GM10248 (cell line): ENCODE results near the gene PCSK5.
"Not testable (repeated sequence)": the region's sequence is repeated elsewhere in the genome, so short reads cannot be mapped to it uniquely, and the experiment has no call there.

Experiments
- CTCF ChIA-PET: fragments of 300-600 bp; sonication (Branson Sonifier 250); formaldehyde crosslinking; extraction: SDS; loops from one replicate; lab custom pipeline; 2021; ENCODE audit warnings: antibody characterized with exemption; lab: Yijun Ruan, JAX
- POLR2A ChIA-PET: fragments of 350-650 bp; sonication (Branson Sonifier 250); formaldehyde crosslinking; extraction: SDS; loops from one replicate; lab custom pipeline; 2020; ENCODE audit warnings: antibody characterized with exemption; lab: Yijun Ruan, JAX
- DNase-seq: peaks from one replicate; pipeline ENCODE4 v3.0.0; 2012; ENCODE audit errors: extremely low spot score
- TF ChIP-seq, protein P1 (sequence below): IDR thresholded peaks from 2 replicates; pipeline ENCODE4 v1.5.1; 2012; ENCODE audit warnings: mild to moderate bottlenecking, low read depth; ENCODE audit errors: extremely low read depth, missing control alignments, control extremely low read depth

The PCSK5 gene

DNA sequence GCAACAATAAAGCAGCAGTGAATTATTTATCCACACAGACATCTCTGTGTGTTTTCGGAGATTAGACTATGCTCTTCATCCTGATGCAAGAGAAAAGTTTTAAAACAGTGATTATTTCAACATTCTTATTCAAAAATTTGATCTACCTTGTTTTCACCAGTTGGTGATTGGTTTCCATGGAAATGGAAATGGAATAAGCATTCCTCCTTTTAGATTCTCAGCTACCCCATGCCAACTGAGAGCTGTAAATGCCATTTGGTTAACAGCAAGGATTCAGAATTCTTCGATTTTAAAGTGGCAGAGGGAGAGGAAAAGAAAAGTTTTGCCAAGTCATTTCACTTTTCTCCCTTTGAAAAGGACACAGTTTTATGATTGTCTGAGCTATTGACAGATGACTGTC, 154.7 kb downstream of the PCSK5 start:
- CTCF ChIA-PET: interaction anchor here (1.1 kb wide), 1 partner anchor 10 kb away, joined by 3 read pairs; no protein-coding TSS in a partner anchor
- DNase-seq: no peak
- POLR2A ChIA-PET: no interaction called here
- TF ChIP-seq, protein P1, sequence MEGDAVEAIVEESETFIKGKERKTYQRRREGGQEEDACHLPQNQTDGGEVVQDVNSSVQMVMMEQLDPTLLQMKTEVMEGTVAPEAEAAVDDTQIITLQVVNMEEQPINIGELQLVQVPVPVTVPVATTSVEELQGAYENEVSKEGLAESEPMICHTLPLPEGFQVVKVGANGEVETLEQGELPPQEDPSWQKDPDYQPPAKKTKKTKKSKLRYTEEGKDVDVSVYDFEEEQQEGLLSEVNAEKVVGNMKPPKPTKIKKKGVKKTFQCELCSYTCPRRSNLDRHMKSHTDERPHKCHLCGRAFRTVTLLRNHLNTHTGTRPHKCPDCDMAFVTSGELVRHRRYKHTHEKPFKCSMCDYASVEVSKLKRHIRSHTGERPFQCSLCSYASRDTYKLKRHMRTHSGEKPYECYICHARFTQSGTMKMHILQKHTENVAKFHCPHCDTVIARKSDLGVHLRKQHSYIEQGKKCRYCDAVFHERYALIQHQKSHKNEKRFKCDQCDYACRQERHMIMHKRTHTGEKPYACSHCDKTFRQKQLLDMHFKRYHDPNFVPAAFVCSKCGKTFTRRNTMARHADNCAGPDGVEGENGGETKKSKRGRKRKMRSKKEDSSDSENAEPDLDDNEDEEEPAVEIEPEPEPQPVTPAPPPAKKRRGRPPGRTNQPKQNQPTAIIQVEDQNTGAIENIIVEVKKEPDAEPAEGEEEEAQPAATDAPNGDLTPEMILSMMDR: no peak

DNA sequence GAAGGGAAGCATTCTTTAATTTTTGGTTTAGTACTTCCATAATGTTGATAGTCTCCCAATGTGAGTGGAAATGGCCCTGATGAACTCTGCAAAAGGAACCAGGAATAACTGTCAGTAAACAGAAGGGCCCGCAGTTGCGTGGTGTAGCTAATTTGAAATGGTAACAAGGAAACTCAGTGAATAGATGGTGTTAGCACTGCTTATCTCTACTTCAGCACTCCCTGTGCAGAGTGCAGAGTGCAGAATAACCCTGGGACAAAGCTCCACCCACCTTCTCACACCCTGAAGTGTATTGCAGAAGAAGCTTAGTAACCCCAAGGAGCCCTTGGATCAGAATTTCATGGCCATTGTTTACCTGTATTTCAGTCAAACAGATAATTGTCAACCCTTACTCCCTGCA, 158.9 kb downstream of the PCSK5 start:
- DNase-seq: no peak
- TF ChIP-seq, protein P1: no peak
- CTCF ChIA-PET: no interaction called here
- POLR2A ChIA-PET: no interaction called here

DNA sequence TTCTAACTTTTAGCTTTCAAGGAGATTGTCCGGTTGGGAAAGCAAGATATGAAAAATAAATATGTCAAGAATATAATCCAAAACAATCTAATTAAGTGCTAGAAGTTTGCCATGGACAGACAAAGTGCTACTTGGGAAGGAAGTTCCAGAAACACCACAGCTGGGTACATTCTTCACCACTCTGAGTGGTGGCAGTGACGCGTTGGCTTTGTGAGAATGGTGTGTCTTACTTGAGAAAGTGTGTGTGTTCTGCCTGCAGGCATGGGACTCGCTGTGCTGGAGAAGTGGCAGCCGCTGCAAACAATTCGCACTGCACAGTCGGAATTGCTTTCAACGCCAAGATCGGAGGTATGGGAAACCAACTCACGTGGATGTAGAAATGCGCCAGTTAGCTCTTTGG, 177.2 kb downstream of the PCSK5 start:
- CTCF ChIA-PET: no interaction called here
- POLR2A ChIA-PET: no interaction called here
- no peak for DNase-seq
- TF ChIP-seq, protein P1: no peak

DNA sequence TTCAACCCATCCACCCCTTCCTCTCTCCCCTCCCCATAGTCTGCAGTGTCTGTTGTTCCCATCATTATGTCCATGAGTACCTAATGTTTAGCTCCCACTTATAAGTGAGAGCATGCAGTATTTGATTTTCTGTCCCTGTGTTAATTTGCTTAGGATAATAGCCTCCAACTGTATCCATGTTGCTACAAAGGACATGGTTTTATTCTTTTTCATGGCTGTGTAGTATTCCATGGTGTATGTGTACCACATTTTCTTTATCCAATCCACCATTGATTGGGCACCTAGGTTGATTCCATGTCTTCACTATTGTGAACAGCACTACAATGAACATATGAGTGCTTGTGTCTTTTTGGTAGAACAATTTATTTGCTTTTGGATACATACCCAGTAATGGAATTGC, 187.1 kb downstream of the PCSK5 start:
- POLR2A ChIA-PET: no interaction called here
- CTCF ChIA-PET: no interaction called here
- no peak for DNase-seq
- TF ChIP-seq, protein P1: no peak

DNA sequence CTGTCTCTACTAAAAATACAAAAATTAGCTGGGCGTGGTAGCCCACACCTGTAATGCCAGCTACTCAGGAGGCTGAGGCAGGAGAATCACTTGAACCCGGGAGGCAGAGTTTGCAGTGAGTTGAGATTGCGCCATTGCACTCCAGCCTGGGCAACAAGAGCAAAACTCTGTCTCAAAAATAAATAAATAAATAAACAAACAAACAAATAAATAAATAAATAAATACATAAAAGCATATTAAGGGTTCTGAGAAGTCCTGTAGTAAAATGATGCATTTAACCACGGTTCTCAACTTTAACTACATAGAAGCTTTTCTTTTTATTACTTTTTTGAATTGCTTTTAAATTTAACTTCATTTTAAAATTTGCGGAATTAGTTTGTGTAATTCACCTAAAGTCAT, 190.8 kb downstream of the PCSK5 start:
- POLR2A ChIA-PET, DNase-seq, CTCF ChIA-PET: not testable (repeated sequence)

DNA sequence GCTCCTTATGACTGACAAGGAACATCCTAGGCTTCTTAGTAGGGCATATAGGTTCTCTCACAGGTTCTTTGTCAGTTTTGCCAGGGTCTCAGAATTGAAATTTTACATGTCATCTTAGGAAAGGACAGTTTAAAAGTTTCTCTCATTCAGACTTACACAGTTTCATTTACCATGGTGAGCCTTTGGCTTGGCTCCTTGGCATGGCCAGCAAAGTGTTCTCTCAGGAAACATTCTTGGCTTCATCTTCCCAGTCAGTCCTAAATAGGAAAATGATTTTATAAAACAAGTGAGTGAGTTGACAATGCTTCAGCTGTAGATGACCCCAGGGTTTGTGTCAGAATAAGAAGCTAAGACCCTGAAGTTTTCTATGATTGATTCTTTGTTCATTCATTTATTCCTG, 191.6 kb downstream of the PCSK5 start:
- ChIA-PET POLR2A (no interaction called here), CTCF (interaction anchor here (0.7 kb wide), 1 partner anchor 11 kb away, joined by 3 read pairs; no protein-coding TSS in a partner anchor)
- DNase-seq: no peak
- TF ChIP-seq, protein P1: no peak

DNA sequence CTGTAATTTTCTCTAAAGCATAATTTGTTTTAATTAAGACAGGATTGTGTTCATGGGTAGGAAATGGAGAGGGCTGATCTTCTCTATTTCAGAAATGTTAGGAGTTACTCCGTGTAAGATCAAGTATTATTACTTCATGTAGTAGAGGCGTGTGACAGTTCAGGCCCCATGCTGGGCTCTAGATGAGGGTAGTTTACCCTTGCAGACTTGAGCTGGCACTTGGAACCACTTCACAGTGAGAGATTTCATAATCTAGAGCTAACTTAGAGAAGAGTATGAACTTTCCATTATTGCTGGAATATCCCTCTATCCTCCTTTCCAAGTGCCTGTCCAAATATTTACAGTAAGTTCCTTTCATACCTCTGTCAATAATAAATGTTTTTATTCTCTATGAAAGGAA, 195.1 kb downstream of the PCSK5 start:
- TF ChIP-seq, protein P1: no peak
- CTCF ChIA-PET: interaction anchor here (1.0 to 1.4 kb wide), 2 partner anchors 8 to 17 kb away, joined by 3 read pairs; no protein-coding TSS in a partner anchor
- POLR2A ChIA-PET: no interaction called here
- no peak for DNase-seq
